Liver (tissue), 3 donors: ENCODE measurements around the gene RAMAC.

ENCODE experiments used
- GABPA ChIP-seq, 2 donors: IDR thresholded peaks in 1 of 2; conservative IDR thresholded peaks in 1 of 2; 2 replicates each; pipeline ENCODE4 v1.6.1; 2016; ENCODE audit warnings: antibody characterized with exemption in 2 of 2, mild to moderate bottlenecking in 1 of 2, moderate library complexity in 1 of 2
- JUND ChIP-seq, 2 donors: IDR thresholded peaks; 2 replicates each; pipeline ENCODE4 v1.6.1; 2016; ENCODE audit warnings: antibody characterized with exemption in 2 of 2
- RAD21 ChIP-seq, 2 donors: IDR thresholded peaks; 2 replicates each; pipeline ENCODE4 v1.6.1; 2016; ENCODE audit warnings: antibody characterized with exemption in 2 of 2, mild to moderate bottlenecking in 2 of 2
- REST ChIP-seq: IDR thresholded peaks from 2 replicates; pipeline ENCODE4 v1.6.1; 2016; ENCODE audit warnings: antibody characterized with exemption, mild to moderate bottlenecking
- RXRA ChIP-seq, 2 donors: IDR thresholded peaks; 2 replicates each; pipeline ENCODE4 v1.6.1; 2017 to 2018; ENCODE audit warnings: antibody characterized with exemption in 2 of 2, mild to moderate bottlenecking in 1 of 2
- SP1 ChIP-seq: IDR thresholded peaks from 2 replicates; pipeline ENCODE4 v1.6.1; 2018; ENCODE audit warnings: antibody characterized with exemption, mild to moderate bottlenecking
- TAF1 ChIP-seq: conservative IDR thresholded peaks from 2 replicates; pipeline ENCODE4 v1.6.1; 2016; ENCODE audit warnings: antibody characterized with exemption, mild to moderate bottlenecking
- TF ChIP-seq, protein P1 (sequence below): fragments of 150-350 bp; IDR thresholded peaks from 2 replicates; pipeline ENCODE4 v1.5.1; 2017; ENCODE audit warnings: improper control_type of control experiment, low read depth, low read length; ENCODE audit not compliant: missing input control
- donor health status: healthy.
- donor health status: healthy.

DNA sequence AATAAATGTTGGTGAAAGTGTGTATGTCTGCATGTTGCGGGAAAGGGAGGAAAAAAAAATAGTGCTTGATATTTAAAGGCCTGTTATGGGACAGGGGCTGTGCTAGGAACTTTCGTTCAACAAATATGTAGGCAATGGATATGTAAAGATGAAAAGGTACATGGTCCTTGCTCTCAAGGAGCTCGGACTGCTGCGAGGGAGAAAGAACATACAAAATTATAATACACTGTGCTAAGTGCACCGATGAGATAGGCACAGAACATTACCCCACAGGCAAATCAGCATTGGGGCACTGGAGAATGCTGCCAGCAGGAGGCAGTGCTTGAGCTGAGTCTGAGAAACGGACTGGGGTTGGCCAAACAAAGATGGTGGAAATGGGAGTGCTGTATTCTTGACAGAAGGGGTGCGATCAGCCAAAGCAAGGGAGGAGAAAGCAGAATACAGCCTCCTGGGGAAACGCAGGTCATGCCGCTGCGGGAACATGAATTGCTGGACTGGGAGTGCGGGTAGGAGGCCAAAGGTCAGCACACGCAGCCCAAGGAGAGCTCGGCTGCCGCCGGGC, 24.8 kb downstream of the RAMAC start:
- peak in 1 of 2 donors; percentile 5 for TF ChIP-seq RXRA (IDR thresholded peaks at IDR 0.05)
- TF ChIP-seq, protein P1, sequence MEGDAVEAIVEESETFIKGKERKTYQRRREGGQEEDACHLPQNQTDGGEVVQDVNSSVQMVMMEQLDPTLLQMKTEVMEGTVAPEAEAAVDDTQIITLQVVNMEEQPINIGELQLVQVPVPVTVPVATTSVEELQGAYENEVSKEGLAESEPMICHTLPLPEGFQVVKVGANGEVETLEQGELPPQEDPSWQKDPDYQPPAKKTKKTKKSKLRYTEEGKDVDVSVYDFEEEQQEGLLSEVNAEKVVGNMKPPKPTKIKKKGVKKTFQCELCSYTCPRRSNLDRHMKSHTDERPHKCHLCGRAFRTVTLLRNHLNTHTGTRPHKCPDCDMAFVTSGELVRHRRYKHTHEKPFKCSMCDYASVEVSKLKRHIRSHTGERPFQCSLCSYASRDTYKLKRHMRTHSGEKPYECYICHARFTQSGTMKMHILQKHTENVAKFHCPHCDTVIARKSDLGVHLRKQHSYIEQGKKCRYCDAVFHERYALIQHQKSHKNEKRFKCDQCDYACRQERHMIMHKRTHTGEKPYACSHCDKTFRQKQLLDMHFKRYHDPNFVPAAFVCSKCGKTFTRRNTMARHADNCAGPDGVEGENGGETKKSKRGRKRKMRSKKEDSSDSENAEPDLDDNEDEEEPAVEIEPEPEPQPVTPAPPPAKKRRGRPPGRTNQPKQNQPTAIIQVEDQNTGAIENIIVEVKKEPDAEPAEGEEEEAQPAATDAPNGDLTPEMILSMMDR, result peak; percentile 75
- peak in 1 of 2 donors; percentile 23 for TF ChIP-seq JUND (IDR thresholded peaks at IDR 0.05)
- no peak for TF ChIP-seq TAF1
- TF ChIP-seq RAD21 (IDR thresholded peaks at IDR 0.05), result peak; percentile 74 to 80
- TF ChIP-seq REST, result no peak
- no peak for TF ChIP-seq SP1
- TF ChIP-seq GABPA (IDR thresholded peaks at IDR 0.05 in 1 of 2, conservative IDR thresholded peaks at IDR 0.05 in 1 of 2), result no peak
